ENCODE measurements around the gene CMTM5.

The CMTM5 gene

GRCh38 chr14:23358553-23359166 is 18.2 kb upstream of the CMTM5 start:
- DNase-seq: no peak

- no peak for DNase-seq
Observed at GRCh38 chr14:23359167-23359626, 17.6 kb upstream of the CMTM5 start.

DNA sequence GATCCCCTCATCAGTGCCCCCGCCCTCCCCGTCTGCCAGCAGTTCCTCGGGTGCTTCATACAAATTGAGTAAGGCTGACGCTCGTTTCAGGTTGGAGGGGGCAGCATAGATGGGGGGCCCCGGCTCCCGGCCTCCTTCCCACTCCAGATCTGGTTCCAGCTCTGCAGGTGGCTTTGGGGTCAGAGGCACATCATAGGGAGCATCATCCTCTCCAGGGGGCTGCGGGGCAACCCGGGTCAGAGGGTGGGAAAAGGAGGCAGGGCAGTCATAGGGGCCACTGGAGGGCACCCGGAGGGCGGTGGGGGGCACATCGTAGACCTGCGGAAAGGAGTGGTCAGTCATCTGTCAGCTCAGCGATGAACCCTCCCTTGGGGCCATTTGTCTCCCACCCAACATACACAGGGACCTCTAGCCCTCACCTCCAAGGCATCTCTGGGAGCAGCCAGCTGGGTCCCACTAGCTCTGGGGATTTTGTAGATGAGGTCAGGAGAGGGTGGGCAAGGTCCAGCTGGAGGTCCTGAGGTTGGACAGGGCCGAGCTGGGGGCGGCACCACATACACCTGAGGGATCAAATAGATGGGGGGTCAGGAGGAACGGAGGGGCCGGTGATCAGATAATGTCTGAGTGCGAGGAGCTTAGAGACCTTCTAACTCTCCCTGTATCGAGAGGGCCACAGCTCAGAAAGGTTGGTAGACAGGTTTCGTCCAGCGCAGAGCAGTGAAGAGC is 17.0 kb upstream of the CMTM5 start:
- DNase-seq: no peak

- no peak for DNase-seq
Observed at GRCh38 chr14:23360496-23360895, 16.4 kb upstream of the CMTM5 start.

- DNase-seq: no peak
Observed at GRCh38 chr14:23361320-23361719, 15.5 kb upstream of the CMTM5 start.

- DNase-seq: no peak
Observed at GRCh38 chr14:23361763-23362162, 15.1 kb upstream of the CMTM5 start.

DNA sequence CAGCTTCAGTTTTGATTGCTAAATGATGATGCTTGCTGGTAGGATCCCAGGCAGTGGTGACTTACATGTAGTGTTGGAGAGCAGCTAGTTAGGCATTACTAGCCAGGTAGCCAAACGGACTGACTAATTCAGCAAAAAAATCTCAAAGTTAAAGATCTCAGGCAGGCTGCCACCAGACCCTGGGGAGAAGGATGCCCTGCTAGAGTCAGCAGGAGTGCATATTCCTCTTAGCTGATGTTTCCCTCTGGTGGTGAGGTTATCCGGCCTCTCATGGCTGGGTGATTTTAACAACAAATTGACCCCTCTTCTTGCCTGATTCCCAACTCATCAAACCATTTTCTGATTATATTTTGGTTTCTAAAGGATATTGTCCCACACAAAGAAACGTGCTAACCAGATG is 14.6 kb upstream of the CMTM5 start:
- no peak for DNase-seq

GRCh38 chr14:23364164-23365035 is 12.4 kb upstream of the CMTM5 start:
- DNase-seq: no peak

DNA sequence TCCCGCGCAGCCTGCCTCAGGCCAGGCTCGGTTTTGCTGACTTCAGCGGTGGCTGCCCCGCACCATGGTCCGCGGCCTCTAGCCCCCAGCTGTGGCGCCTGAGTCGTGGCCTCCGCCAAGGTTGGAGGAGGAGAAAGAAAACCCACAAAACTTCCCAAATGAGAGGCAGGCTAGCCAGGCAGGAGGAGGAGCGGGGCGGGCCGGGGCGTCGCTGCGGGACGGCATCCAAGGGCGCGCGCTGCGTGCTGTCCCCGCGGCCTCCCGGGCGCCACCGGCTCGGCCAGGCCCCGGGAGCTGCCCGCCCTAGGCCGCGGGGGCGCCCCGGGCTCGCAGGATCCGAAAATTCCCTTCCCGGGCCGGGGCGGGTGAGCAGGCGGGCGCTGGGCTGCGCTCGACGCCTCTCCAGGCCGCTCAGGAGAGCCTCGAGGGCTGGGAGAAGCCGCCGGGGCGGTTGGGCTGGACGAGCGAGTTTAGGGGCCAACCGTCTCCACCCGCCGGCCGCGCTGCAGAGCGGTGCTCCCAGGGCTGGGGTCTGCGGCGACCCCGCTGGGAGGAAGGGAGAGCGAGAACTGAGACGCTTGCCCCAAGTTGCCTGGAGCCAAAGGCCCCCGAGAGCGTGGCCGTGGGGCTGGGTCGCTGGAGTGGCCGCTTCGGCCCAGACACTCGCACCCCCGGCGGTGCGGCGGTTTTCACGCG is 11.7 kb upstream of the CMTM5 start, which contains the start of gene EFS:
Gene EFS, minus strand, starts transcription at position 137 of the 696 bp plus-strand sequence. CDS start 147 bp downstream, outside the sequence.
- DNase-seq: no peak

DNA sequence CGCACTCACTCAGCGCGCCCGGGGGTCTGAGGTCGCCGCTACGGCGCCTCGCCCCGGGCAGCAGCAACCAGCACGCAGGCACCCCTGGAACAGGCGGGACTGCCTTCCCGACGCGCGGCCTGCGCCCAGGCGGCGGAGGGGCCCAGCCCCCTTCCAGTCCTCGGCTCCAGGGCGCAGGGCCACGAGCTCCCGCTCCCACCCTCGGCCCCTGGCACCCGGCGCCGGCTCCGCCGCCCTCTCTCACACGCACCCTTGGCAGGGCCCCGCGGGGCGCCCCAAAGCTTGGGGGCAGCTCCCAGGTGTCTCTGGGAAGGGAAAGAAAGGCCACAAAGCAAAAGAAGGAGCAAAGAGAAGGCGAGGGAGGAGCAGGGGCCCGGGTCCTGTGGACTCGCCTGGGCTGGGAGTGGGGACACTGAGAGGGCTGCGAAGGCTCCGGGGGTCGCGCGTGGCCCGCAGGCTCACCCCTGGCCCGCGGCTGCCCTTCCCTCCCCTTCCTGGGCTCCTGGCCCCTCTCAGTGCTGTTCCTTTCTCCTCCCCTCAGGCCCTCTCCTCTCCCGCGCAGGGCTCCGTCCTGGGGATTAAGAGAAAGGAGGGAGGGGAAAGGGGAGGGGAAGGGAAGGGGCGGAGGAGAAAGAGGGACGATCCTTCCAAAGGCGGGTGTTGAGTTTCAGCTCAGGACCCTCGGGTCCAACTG is 11.0 kb upstream of the CMTM5 start:
- DNase-seq: no peak

GRCh38 chr14:23366426-23366921 is 10.4 kb upstream of the CMTM5 start:
- DNase-seq: no peak

- no peak for DNase-seq
Observed at GRCh38 chr14:23370221-23370620, 6.6 kb upstream of the CMTM5 start.

- DNase-seq: no peak
Observed at GRCh38 chr14:23371865-23372264, 5.0 kb upstream of the CMTM5 start.

DNA sequence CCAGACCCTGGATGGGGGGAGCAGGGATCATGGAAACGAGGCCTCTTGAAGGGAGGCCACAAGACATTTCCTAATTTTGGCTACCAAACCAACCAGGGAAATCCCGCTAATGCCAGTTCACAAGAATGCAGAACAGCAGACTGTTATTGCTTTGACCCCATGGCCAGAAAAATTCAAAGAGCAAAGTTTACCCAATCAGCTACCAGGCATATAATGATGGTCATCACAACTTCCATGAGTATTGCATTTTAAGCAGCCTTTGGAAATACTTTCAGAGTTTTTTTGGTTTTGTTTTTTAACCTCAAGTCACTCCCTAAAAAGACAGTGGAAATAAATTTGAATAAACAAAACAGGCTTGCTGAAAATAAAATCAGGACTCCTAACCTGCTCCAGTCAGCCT is 4.3 kb upstream of the CMTM5 start, which contains the start of gene IL25:
Gene IL25, plus strand, starts transcription at position 301 of the 400 bp plus-strand sequence.
- no peak for DNase-seq

DNA sequence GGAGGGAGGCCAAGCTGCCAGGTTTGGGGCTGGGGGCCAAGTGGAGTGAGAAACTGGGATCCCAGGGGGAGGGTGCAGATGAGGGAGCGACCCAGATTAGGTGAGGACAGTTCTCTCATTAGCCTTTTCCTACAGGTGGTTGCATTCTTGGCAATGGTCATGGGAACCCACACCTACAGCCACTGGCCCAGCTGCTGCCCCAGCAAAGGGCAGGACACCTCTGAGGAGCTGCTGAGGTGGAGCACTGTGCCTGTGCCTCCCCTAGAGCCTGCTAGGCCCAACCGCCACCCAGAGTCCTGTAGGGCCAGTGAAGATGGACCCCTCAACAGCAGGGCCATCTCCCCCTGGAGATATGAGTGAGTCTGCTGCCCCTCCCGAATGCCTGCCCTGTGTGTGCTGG is 3.8 kb upstream of the CMTM5 start:
- DNase-seq: no peak

- DNase-seq: no peak
Observed at GRCh38 chr14:23375527-23376251, 1.2 kb upstream of the CMTM5 start.

DNA sequence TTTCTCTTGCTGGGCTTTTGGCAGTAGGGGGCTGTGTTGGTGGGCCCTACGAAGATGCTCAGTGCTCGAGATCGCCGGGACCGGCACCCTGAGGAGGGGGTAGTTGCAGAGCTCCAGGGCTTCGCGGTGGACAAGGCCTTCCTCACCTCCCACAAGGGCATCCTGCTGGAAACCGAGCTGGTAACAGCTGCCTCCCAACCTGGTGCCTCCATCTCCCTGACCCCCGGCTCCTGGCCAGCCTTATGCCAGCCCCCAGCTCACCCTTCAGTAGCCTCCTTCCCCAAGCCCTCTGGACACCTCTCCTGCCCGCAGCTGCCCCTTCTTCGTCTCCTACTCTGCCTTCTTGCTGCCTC is 328 bp downstream of the CMTM5 start:
- no peak for DNase-seq

GRCh38 chr14:23377573-23378563 is 1.0 kb downstream of the CMTM5 start:
- no peak for DNase-seq

DNA sequence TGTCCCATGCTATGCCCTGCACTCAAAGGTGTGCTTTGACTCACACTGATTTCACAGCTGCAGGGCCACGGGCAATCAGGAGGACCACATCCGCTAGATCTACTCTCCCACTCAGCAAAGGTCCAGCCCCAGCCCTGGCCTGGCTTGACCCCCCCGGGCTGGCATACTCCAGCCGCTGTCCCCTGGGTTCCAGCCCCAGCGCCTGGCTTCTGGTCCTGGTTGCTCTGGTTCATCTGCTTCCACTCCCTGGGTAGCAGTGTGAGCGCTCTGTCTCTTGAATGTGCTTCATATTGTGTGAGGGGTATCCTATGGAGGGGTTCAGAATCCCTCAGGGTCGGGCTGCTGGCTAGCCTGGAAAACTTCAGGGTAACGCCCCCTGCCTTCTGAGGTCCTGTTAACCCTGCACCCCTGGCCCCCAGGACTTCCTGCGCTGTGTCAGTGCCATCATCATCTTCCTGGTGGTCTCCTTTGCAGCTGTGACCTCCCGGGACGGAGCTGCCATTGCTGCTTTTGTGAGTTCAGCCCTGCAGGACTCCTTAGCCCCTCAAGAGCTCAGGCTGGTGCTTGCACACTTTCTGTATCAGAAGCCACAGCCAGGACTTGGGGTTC is 1.9 kb downstream of the CMTM5 start:
- no peak for DNase-seq
